T-helper 17 cell (primary cell): ENCODE results near the gene IL1R1. TPM values are rescaled to one million over a fixed set of nuclear protein-coding genes. Genes with fewer than 3 reads are reported as not detected.
"Not testable (repeated sequence)": the region's sequence is repeated elsewhere in the genome, so short reads cannot be mapped to it uniquely, and the experiment has no call there.

Source experiments
- ATAC-seq: fragments of 150-1000 bp; cut with Tn5 transposase; 2 replicates; pipeline ENCODE4 v1.10.0; 2021; ENCODE audit warnings: mild to moderate bottlenecking, moderate library complexity
- DNase-seq, 3 donors: peaks; one replicate each; pipeline versions ENCODE4 v3.0.0 to v3.0.0-alpha.2; 2020 to 2021
- H3K9me3 ChIP-seq: one replicate; pipeline ENCODE4 v1.7.0; 2013; ENCODE audit warnings: low read length, mild to moderate bottlenecking; ENCODE audit not compliant: control insufficient read depth, poor library complexity, severe bottlenecking
- H3K27ac Mint-ChIP-seq: one replicate; pipeline ENCODE4 v1.8.0; 2022; ENCODE audit warnings: mild to moderate bottlenecking, moderate library complexity, mixed read lengths
- H3K27me3 Mint-ChIP-seq: one replicate; pipeline ENCODE4 v1.8.0; 2022; ENCODE audit warnings: mixed read lengths
- H3K36me3 Mint-ChIP-seq: one replicate; pipeline ENCODE4 v1.8.0; 2022; ENCODE audit warnings: low read depth, mixed read lengths
- H3K4me1 Mint-ChIP-seq: one replicate; pipeline ENCODE4 v1.8.0; 2022; ENCODE audit warnings: mild to moderate bottlenecking, mixed read lengths
- H3K4me3 Mint-ChIP-seq: one replicate; pipeline ENCODE4 v1.8.0; 2022; ENCODE audit warnings: mild to moderate bottlenecking, moderate library complexity, mixed read lengths
- total RNA-seq, 4 donors: library from RNA in 2 of 4; stranded (reverse) in 2 of 4; gene quantifications; one replicate each; pipeline ENCODE4 v1.2.3 and lab custom pipeline; 2022 to 2026

The IL1R1 gene
- total RNA-seq (10 to 100 TPM; 14.3 to 16.5 TPM), total RNA-seq (lab: John Stamatoyannopoulos, UW) (9.6 to 72.2 reads per million in 2 donors)

- Mint-ChIP-seq H3K4me1 (peaks cover 18% of the 10 kb centered on the region), H3K36me3 (peaks cover 3% of the 10 kb centered on the region), H3K27me3 (peaks cover 4% of the 10 kb centered on the region), H3K4me3 (peak within 1 kb of the TSS; percentile 82), H3K27ac (peak within 1 kb of the TSS; percentile 64)
- DNase-seq (no peak), ATAC-seq (peak; percentile 52)
- H3K9me3 ChIP-seq = peaks cover 25% of the 10 kb centered on the region
Observed at GRCh38 chr2:102141970-102142828, at the start of gene IL1R1. Gene IL1R1 (plus strand): TSS chr2:102142746. CDS start chr2:102157725, 14,979 bp downstream.

- Mint-ChIP-seq H3K4me3 (no peak overlapping the region), H3K36me3 (peaks cover 2% of the 10 kb centered on the region), H3K27me3 (no peaks in the 10 kb centered on the region), H3K4me1 (no peaks in the 10 kb centered on the region), H3K27ac (no peak overlapping the region)
- H3K9me3 ChIP-seq = no peaks in the 10 kb centered on the region
- DNase-seq (no peak), ATAC-seq (no peak)
Observed at GRCh38 chr2:102093662-102094061, 48.9 kb upstream of the IL1R1 start.

- Mint-ChIP-seq H3K36me3 (no peaks in the 10 kb centered on the region), H3K4me3 (no peak overlapping the region), H3K27ac (no peak overlapping the region), H3K27me3 (no peaks in the 10 kb centered on the region), H3K4me1 (no peaks in the 10 kb centered on the region)
- H3K9me3 ChIP-seq = no peaks in the 10 kb centered on the region
- ATAC-seq (no peak), DNase-seq (no peak)
Observed at GRCh38 chr2:102094917-102095316, 47.6 kb upstream of the IL1R1 start.

- Mint-ChIP-seq H3K36me3 (no peaks in the 10 kb centered on the region), H3K27ac (no peak overlapping the region), H3K4me1 (no peaks in the 10 kb centered on the region), H3K4me3 (no peak overlapping the region), H3K27me3 (no peaks in the 10 kb centered on the region)
- ATAC-seq (no peak), DNase-seq (no peak)
- H3K9me3 ChIP-seq = no peaks in the 10 kb centered on the region
Observed at GRCh38 chr2:102096103-102096502, 46.4 kb upstream of the IL1R1 start.

- Mint-ChIP-seq H3K4me3 (no peak overlapping the region), H3K27ac (no peak overlapping the region), H3K27me3 (no peaks in the 10 kb centered on the region), H3K36me3 (peaks cover 3% of the 10 kb centered on the region), H3K4me1 (peaks cover 3% of the 10 kb centered on the region)
- no peak for ATAC-seq
- no peaks in the 10 kb centered on the region for H3K9me3 ChIP-seq
- no peak for DNase-seq
Observed at GRCh38 chr2:102098756-102099155, 43.8 kb upstream of the IL1R1 start.

- no peak for ATAC-seq
- H3K4me3 Mint-ChIP-seq = no peak overlapping the region
- H3K27ac Mint-ChIP-seq = no peak overlapping the region
- H3K9me3 ChIP-seq = no peaks in the 10 kb centered on the region
- H3K36me3 Mint-ChIP-seq = peaks cover 3% of the 10 kb centered on the region
- H3K27me3 Mint-ChIP-seq = no peaks in the 10 kb centered on the region
- no peak for DNase-seq
- H3K4me1 Mint-ChIP-seq = peaks cover 10% of the 10 kb centered on the region
Observed at GRCh38 chr2:102099536-102100298, 42.8 kb upstream of the IL1R1 start.

GRCh38 chr2:102100371-102101096, 42.0 kb upstream of the IL1R1 start:
- ATAC-seq (no peak), DNase-seq (no peak)
- no peaks in the 10 kb centered on the region for H3K9me3 ChIP-seq
- Mint-ChIP-seq H3K27me3 (no peaks in the 10 kb centered on the region), H3K4me3 (no peak overlapping the region), H3K36me3 (peaks cover 3% of the 10 kb centered on the region), H3K27ac (no peak overlapping the region), H3K4me1 (peaks cover 14% of the 10 kb centered on the region)

GRCh38 chr2:102101097-102101848, 41.3 kb upstream of the IL1R1 start:
- H3K36me3 Mint-ChIP-seq = peaks cover 3% of the 10 kb centered on the region
- DNase-seq (no peak), ATAC-seq (no peak)
- H3K4me1 Mint-ChIP-seq = peaks cover 22% of the 10 kb centered on the region
- H3K9me3 ChIP-seq = no peaks in the 10 kb centered on the region
- H3K27me3 Mint-ChIP-seq = no peaks in the 10 kb centered on the region
- no peak overlapping the region for H3K4me3 Mint-ChIP-seq
- H3K27ac Mint-ChIP-seq = no peak overlapping the region

- no peaks in the 10 kb centered on the region for H3K27me3 Mint-ChIP-seq
Observed at GRCh38 chr2:102101849-102102635, 40.5 kb upstream of the IL1R1 start.

GRCh38 chr2:102102636-102102948, 40.0 kb upstream of the IL1R1 start:
- not testable (repeated sequence) for H3K36me3 Mint-ChIP-seq, H3K27ac Mint-ChIP-seq, ATAC-seq, DNase-seq, H3K9me3 ChIP-seq, H3K27me3 Mint-ChIP-seq, H3K4me3 Mint-ChIP-seq
- peaks cover 22% of the 10 kb centered on the region for H3K4me1 Mint-ChIP-seq

More at GRCh38 chr2:102101849-102102635, 40.5 kb upstream of the IL1R1 start:
- no peaks in the 10 kb centered on the region for H3K9me3 ChIP-seq
- Mint-ChIP-seq H3K4me1 (peaks cover 22% of the 10 kb centered on the region), H3K36me3 (peaks cover 3% of the 10 kb centered on the region), H3K4me3 (no peak overlapping the region), H3K27ac (no peak overlapping the region)
- no peak for DNase-seq
- no peak for ATAC-seq

- Mint-ChIP-seq H3K4me3 (peak overlapping the region; percentile 91), H3K27me3 (no peaks in the 10 kb centered on the region), H3K36me3 (peaks cover 3% of the 10 kb centered on the region), H3K4me1 (peaks cover 29% of the 10 kb centered on the region), H3K27ac (no peak overlapping the region)
- ATAC-seq (no peak), DNase-seq (no peak)
- H3K9me3 ChIP-seq = no peaks in the 10 kb centered on the region
Observed at GRCh38 chr2:102103284-102103683, 39.3 kb upstream of the IL1R1 start.
